GM19025 (cell line): ENCODE measurements around the gene C3orf70.
"Not testable (repeated sequence)": the region's sequence is repeated elsewhere in the genome, so short reads cannot be mapped to it uniquely, and the experiment has no call there.

ENCODE experiments used
- ATAC-seq: cut with Tn5 transposase; IDR thresholded peaks from one replicate; pipeline ENCODE4 v1.9.1; 2021; ENCODE audit warnings: mild to moderate bottlenecking, low read depth, moderate library complexity; ENCODE audit not compliant: unreplicated experiment

C3orf70 gene

DNA sequence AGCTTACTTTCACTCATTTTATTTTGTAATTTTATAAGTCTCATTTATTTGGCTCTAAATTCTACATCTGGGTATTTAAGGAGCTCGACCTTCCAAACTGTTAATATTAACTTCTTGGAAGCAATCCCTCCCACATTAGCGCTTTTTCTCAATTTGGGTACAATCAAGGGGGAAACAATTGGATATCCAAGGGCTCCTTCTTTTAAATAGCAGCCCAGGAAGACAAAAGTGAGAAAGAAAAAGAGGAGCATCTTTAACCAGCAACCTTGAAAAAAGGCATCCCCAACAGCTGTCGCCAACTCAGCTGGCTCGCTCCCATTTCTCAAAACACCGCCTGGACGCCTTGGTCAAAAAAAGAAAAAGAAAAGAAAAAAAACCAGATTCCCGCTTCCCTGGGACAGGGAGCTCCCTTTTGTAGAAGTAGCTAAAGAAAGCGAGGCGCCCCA lies 873 bp downstream of the C3orf70 start:
- ATAC-seq: no peak

DNA sequence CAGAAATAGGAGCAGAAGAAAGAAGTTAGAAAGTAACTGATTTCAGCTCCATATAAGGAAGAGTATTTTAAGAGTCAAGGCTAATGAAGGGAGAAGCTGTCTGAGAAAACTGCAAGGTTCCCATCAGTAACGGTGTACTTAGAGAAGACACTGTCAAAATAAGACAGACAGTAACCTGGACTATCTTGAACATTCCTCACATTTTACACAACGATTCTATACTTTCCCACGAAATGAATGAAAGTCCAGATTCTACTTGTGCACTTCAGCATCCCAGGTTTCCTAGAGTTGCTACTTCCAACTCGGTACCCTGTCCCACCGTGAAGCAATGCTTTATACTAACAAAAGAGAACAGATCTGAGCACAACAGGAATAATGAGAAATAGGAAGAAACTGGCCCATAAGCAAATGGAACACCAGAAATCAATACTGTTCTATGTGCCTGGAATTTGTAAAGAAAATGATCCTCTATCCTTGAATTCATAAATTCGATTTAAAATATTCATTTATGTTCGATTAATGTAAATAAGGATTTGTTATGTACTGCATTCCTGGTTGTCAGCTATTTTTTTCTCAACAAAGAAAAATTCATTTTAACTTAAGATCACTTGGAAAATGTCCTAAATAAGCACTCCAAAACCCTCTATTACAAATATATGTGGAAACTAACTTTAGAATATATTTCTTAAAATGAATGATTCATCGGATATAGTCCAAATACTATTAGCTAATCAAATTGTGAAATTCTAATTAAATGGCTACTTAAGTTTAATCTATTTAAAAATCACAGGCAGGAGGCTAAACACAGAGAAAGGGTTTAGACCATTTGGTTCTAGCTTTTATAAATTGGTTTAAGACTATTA lies 1.5 kb downstream of the C3orf70 start:
- no peak for ATAC-seq

DNA sequence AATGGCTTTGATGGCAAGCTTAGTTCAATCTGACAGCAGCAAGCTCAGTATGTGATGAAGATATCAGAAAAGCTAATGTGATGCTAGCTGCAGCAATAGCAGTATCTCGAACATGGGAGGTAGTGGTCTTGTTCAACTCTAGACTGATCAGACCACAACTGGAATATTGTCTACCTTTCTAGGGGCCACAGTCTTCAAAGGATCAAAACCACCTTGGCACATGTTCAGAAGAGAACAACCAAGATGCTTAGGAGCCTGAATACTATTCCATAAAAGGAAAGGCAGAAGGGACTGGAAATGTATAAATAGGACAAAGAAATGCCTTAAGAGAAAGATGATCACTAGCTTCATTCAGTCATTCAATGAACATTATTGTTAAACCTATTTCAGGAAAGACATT lies 2.3 kb downstream of the C3orf70 start:
- no peak for ATAC-seq

DNA sequence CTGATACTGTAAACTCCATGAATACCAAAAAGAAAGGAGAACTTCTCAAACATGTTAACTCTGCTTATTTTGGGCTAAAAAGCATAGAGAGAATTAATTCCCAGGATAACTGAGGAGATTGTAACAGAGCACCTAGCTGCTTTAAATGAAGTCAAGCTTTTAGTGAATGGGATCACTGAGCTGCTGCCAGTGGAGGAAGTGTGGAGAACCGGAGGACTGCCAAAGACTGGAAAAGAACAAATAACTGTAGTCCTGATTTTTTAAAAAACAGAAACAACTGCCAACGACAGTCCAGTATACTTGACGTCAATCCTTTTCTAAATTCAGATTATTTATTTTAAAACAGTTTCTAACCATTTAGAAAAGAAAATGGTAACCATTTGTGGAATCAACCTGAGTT lies 3.3 kb downstream of the C3orf70 start:
- ATAC-seq: no peak

DNA sequence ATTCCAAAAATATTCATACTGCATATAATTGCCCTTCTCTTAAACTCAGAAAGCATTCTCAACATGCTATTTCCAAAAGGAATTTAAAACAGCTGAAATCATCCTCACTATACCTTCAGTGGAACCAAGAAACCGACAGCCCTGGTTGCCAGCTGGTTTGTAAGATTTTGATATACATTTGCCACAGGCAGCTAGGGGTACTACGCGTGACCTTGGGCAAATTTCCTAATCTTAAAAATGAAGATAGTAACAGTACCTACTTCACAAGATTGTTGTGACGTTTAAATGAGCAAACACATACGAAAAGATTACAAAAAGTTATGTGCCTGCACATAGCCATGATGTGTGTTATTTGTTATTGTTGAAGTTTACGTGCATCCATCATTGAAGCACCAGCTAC lies 7.3 kb downstream of the C3orf70 start:
- ATAC-seq: no peak

DNA sequence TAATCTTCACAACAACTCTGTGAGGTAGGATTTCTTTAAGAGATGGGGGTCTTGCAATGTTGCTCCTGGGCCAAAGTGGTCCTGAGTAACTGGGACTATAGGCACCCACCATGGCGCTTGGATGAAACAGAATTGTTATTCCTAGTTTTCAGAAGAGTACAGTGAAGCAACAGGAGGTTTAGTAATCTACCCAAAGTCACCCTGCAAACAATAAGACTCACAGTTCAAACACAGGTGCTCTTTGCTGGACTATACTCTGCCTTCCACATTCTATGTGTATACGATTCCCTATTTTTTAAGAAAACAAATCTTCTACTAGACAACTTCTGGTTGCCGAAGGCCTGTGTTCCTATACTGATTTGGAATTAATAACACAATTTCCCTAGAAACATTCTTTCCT lies 8.1 kb downstream of the C3orf70 start:
- ATAC-seq: no peak

DNA sequence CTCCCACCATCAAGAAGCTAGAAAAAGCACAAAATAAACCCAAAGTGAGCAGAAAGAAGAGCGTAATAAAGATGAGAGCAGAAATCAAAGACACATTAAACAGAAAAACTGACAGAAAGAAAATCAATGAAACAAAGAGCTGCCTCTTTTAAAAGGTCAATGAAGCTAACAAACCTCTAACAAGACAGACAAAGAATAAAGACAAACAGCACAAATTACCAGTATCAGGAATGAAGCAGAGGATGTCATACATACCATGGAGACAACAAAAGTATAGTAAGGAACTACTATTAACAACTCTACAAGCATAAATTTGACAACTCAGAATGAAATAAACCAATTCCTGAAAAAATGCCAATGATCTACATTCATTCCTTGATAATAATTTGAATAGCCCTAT lies 15.0 kb downstream of the C3orf70 start:
- no peak for ATAC-seq

DNA sequence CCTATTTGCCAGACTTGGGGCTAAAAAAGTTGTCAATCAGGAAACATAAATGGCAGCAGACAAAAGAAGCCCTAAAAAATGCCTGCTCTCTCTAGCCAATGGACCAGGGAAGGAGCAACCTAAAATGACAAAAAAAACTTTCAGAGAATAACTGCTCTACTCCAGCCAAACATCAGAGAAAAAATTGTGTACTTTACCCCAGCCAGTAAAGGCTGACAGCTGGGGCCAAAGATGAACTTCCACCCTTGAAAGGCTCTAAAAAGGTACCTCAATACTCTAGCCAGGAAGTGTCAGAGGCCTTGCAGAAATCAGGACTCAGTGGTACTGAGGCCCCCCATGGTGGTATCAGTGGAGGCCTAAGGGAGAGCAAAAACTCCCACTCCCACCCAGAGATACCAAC lies 18.4 kb downstream of the C3orf70 start:
- ATAC-seq: no peak

DNA sequence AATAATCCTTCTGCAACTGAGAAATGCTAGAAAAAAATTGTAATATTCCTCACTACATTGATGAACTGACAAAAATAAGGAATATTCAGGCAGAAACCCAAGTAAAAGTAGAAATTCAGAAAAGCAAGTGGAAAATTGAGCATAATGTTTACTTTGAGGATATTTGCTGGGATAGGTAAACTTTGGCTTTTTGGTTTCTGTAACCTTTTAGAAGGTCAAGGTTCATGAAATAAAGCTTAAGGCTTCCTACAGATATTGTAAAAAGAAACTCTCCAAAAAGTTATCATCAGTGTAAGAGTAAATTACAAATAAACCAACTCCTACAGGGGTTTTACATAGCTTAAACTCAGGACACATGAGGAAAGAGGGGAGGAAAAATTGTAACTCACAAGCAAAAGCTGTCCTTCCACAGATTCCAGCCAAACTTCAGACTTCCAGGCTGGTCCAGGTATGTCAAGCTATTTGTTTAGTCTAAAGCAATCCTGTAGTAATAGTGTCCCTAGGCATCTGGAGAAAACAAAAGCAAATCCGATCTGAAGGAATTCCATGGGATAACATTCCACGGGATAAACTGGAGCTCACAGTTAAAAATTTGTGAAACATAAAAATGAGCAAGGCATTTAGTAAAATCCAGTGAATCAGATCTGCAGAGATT lies 21.1 kb downstream of the C3orf70 start:
- no peak for ATAC-seq

DNA sequence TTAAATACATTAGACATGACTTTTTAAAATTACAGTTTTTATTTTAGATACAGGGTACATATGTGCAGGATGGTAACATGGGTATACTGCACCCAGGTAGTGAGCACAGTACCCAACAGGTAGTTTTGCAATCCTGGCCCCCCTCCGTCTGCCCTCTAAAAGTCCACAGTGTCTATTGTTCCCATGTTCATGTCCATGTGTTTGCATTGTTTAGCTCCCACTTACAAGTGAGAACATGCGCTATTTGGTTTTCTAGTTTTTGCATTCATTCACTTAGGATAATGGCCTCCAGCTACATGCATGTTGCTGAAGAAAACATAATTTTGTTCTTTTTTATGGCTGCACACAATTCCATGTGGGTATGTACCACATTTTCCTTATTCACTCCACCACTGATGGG lies 23.8 kb downstream of the C3orf70 start:
- no peak for ATAC-seq

DNA sequence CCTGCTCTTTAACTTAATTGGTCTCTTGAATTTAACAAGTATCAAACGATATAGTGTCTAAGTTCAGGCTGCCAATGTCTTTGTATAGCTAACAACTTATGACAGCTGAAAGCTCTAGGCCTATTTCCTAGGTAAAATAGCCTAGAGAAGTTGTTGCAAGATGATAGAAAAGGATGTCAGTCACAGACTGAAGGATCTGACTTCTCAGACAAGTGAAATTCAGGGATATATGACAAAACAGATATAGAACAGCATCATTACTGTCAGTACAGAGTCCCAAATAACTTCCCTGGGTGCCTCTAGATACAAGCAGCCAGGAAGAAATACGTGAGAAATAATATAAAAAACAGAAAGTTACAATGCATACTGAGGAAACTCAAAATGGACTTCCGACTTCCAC lies 26.7 kb downstream of the C3orf70 start:
- no peak for ATAC-seq

DNA sequence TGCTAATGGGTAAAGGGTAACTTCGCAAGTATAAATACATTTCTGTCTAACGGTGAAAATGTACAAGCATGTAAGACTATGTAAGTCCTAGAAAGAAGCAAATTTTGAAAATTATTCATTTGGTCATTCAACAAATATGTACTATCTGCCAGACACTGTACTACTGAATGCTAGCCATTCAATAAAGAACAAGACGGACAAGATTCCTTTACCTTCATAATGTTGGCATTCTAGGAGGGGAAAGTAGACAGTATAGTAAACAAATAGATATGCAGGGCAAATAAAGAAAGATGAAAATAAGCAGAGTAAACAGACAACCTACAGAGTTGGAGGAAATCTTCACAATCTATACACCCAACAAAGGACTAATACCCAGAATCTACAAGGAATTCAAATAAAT lies 32.7 kb downstream of the C3orf70 start:
- no peak for ATAC-seq

DNA sequence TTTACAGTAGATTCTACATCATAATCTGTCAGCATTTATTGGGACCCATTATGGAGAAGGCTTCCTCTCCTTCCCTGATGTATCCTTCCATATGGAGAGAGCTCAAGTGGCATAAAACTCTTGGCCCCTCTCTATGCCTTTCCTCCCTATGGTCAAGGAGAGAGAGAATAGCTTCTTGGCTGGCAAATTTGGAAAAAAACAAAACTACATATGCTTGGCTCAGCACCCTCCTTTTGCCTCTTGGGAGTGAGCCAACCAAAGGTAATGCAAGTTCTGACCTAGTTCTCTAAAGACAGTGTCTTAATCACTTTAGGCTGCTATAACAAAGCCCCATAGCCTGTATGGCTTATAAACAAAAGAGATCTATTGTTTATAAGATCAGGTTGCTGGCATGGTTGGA lies 37.5 kb downstream of the C3orf70 start:
- ATAC-seq: no peak

DNA sequence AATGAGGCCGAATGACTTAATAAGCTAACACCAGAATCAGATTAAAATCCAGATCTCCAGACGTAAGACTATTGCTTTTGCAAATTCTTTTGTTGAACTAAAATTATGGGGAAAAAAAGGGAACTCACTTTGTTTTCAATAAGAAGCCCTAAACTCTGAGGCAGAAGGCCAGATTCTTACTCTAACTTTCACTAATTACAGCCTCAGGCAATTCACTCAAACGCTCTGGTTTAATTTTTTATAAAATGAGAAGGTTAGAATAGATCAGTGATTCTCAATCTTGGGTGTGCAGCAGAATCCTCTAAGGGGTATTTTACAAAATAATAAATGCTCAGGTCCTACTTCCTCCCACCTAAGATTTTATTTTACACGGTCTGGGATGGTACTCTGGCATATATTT lies 38.1 kb downstream of the C3orf70 start:
- no peak for ATAC-seq

DNA sequence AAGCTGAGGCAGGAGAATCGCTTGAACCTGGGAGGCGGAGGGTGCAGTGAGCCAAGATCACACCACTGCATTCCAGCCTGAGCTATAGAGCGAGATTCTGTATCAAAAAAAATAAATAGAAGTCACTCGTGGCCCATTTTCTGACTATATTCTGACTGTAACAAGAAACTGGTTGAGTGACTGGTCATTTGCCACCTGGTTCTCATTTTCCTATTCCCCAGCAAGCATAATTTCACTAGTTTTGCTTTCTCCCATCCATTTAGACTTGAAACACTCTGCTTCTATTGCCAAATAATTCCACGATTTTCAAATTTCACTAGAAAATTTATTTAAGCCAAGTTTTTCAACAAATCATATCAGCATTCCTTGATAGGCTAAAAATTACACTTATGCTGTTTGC lies 40.7 kb downstream of the C3orf70 start:
- no peak for ATAC-seq

DNA sequence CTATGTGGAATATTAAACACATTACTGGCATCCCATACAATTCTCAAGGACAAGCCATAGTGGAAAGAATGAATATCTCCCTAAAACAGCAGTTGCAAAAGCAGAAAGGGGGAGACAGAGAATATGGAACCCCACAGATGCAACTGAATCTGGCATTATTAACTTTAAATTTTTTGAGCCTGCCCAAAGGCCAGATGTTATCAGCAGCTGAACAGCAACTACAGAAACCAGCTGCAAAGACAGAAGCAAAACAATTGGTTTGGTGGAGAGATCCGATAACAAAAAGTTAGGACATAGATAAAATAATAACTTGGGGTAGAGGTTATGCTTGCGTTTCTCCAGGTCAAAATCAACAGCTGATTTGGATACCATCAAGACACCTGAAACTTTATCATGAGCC lies 43.8 kb downstream of the C3orf70 start:
- ATAC-seq: not testable (repeated sequence)

DNA sequence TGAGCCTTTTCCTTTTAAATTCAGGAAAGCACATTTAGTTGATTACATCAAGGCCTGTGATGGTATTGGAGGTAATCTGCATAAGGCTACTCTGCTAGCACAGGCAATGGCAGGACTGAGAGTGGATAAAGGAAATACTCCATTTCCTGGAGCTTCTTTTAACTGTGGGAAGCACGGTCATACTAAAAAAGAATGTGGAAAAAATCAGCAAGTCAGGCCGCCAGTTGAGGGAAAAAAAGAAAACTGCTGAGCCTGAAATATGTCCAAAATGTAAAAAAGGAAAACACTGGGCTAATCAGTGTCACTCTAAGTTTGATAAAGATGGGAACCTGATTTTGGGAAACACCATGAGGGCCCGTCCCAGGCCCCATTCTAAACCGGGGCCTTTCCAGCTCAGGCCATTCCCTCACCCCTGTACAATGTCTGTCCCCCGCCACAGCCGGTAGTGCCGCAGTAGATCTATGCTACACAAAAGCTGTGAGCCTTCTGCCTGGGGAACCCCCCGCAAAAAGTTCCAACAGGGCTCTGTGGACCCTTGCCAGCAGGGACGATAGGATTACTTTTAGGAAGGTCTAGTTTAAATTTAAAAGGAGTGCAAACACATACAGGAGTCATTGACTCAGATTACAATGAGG lies 46.5 kb downstream of the C3orf70 start:
- ATAC-seq: not testable (repeated sequence)

DNA sequence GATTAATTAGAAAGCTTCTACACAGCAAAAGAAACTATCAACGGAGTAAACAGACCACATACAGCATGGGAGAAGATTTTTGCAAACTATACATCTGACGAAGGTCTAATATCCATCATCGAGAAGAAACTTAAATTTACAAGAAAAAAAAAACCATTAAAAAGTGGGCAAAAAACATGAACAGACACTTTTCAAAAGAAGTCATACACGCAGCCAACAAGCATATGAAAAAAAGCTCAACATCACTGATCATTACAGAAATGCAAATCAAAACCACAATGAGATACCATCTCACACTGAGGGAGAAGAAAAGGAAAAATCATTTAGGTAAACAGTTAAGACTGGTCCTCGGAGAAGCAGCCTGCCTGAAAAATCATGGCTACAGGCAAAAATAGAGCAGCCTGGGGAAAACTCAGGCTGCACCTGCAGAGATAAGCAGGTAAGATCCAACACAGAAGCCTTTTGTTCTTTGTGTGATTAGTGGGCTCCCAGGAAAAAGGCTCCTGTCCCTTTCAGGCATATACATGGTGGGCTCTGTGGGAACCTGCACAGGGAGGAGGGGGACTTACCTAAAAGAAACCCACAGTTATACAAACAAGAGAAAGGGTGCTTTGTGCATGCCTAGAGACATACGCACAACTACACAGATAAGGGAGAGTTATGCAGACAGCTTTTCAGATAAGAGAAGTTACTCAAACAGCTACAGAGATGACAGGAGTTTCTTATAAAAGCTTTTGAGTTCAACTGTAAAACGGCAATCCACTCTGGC lies 49.3 kb downstream of the C3orf70 start:
- ATAC-seq: no peak

DNA sequence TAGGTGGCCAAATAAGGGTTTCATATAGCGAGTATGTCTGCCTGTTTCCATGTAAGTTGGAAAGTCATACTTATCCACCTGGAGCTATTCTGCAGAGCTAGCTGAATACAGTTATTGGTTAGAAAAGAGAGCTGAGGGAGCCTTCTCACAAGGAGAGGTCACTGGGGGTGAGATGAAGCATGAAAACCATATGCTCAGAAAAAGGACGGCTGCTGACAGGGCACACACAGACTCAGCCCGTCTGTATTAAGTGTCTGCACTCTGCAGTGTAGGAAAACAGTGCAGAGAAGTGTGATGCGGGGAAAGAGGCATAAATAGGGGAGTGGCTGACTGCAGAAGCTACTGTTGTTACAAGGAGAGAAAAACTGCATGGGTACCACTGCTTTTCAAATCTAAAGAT lies 58.2 kb downstream of the C3orf70 start:
- ATAC-seq: no peak

DNA sequence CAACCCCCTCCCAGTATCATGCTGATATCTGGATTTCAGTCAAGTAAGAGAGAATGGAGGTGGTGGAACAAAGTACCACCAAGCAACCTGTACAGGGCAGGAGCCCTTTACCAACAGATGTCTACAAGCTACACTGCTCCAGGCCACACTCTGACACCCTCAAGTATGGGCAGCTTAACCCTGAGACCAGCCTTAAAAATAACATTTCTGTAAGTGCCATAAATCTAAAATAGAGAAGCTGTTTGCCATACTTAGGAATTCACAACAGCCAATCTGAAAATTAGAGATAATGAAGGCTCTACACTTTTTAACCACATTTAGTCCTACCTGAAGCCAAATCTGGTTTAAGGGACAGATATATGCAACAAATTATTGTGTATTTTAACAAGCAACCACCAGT lies 59.7 kb downstream of the C3orf70 start:
- no peak for ATAC-seq

DNA sequence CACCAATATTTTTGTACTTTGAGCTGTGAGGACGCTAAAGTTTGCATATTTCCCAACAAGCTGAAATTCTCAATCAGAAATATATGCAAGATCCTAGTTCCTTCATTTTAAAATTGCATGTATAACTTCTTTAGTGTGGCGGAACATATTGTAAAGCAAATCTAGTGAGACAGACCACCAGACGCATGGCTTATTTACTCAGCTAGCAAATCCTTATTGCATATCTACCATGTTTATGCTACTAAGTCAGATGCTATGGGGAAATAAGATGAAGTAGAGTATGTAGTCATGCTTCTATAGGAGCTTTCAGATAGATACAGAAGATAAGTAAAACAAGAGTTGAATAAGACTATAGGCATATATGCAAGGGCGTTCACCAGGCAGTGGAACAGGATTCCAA lies 62.0 kb downstream of the C3orf70 start:
- no peak for ATAC-seq
